HG03575 (cell line): ENCODE results near the gene ZSCAN29.
"Not testable (repeated sequence)": the region's sequence is repeated elsewhere in the genome, so short reads cannot be mapped to it uniquely, and the experiment has no call there.

Experiments
- ATAC-seq: cut with Tn5 transposase; IDR thresholded peaks from one replicate; pipeline ENCODE4 v1.9.1; 2021; ENCODE audit not compliant: unreplicated experiment, insufficient number of reproducible peaks, low FRiP score; ENCODE audit errors: extremely low read depth

ZSCAN29 gene

GRCh38 chr15:43370975-43371974, at the start of gene ZSCAN29, which contains the start of gene TUBGCP4:
ZSCAN29 (minus strand) TSS chr15:43371043; CDS start chr15:43369913, 1,130 bp downstream.
TUBGCP4 (plus strand) TSS chr15:43371101; CDS start chr15:43371355, 254 bp downstream.
- no peak for ATAC-seq

- no peak for ATAC-seq
Observed at GRCh38 chr15:43420435-43420834, 49.6 kb upstream of the ZSCAN29 start.

- no peak for ATAC-seq
Observed at GRCh38 chr15:43414196-43414595, 43.4 kb upstream of the ZSCAN29 start.

- ATAC-seq, result no peak
Observed at GRCh38 chr15:43412096-43412495, 41.3 kb upstream of the ZSCAN29 start.

GRCh38 chr15:43410572-43411214, 39.9 kb upstream of the ZSCAN29 start:
- ATAC-seq, result no peak

- ATAC-seq, result no peak
Observed at GRCh38 chr15:43408789-43409188, 37.9 kb upstream of the ZSCAN29 start.

- ATAC-seq, result no peak
Observed at GRCh38 chr15:43406808-43407207, 36.0 kb upstream of the ZSCAN29 start.

GRCh38 chr15:43406189-43406588, 35.3 kb upstream of the ZSCAN29 start:
- no peak for ATAC-seq

GRCh38 chr15:43404130-43404529, 33.3 kb upstream of the ZSCAN29 start:
- ATAC-seq, result no peak

- ATAC-seq, result no peak
Observed at GRCh38 chr15:43403616-43404015, 32.8 kb upstream of the ZSCAN29 start.

GRCh38 chr15:43402255-43402654, 31.4 kb upstream of the ZSCAN29 start:
- ATAC-seq, result no peak

GRCh38 chr15:43393592-43393991, 22.7 kb upstream of the ZSCAN29 start:
- not testable (repeated sequence) for ATAC-seq

- ATAC-seq, result no peak
Observed at GRCh38 chr15:43390723-43391122, 19.9 kb upstream of the ZSCAN29 start.

- no peak for ATAC-seq
Observed at GRCh38 chr15:43383070-43383469, 12.2 kb upstream of the ZSCAN29 start.

- no peak for ATAC-seq
Observed at GRCh38 chr15:43382310-43382709, 11.5 kb upstream of the ZSCAN29 start.

- no peak for ATAC-seq
Observed at GRCh38 chr15:43378601-43379000, 7.8 kb upstream of the ZSCAN29 start.

- no peak for ATAC-seq
Observed at GRCh38 chr15:43376017-43376705, 5.3 kb upstream of the ZSCAN29 start.

- no peak for ATAC-seq
Observed at GRCh38 chr15:43370310-43370974, 401 bp downstream of the ZSCAN29 start.

GRCh38 chr15:43361313-43361903, 9.4 kb downstream of the ZSCAN29 start:
- ATAC-seq, result no peak
